Fibroblast of lung (primary cell): Measurements from ENCODE around the gene SAP30. TPM values are rescaled to one million over a fixed set of nuclear protein-coding genes. Genes with fewer than 3 reads are reported as not detected.

ENCODE experiments used
- DNase-seq, 2 donors: peaks; one replicate each; pipeline versions ENCODE4 v3.0.0 to v3.0.0-alpha.2; 2010; ENCODE audit warnings: low read depth in 2 of 2
- H2AFZ ChIP-seq: 2 replicates; pipeline ENCODE4 v1.5.1; 2012; ENCODE audit warnings: low read length, control low read depth, inconsistent platforms
- H3K27ac ChIP-seq: 2 replicates; pipeline ENCODE4 v1.5.1; 2011; ENCODE audit warnings: low read length, control low read depth; ENCODE audit not compliant: insufficient read depth
- H3K27me3 ChIP-seq: 2 replicates; pipeline ENCODE4 v1.5.1; 2011; ENCODE audit warnings: mild to moderate bottlenecking, low read length; ENCODE audit not compliant: control insufficient read depth, insufficient read depth
- H3K36me3 ChIP-seq: 2 replicates; pipeline ENCODE4 v1.5.1; 2011; ENCODE audit warnings: low read length; ENCODE audit not compliant: control insufficient read depth, insufficient read depth
- H3K4me1 ChIP-seq: 2 replicates; pipeline ENCODE4 v1.5.1; 2011; ENCODE audit warnings: low read length; ENCODE audit not compliant: control insufficient read depth, insufficient read depth; ENCODE audit errors: extremely low read depth
- H3K4me2 ChIP-seq: 2 replicates; pipeline ENCODE4 v1.5.1; 2011; ENCODE audit warnings: low read length, control low read depth; ENCODE audit not compliant: insufficient read depth; ENCODE audit errors: extremely low read depth
- H3K4me3 ChIP-seq, 4 experiments: fragments of 200-600 bp in 1 of 4; sonication (generic) in 1 of 4; replicated peaks in 1 of 4; 2 replicates each; pipeline ENCODE4 v1.5.1; 2011 to 2016; ENCODE audit warnings: low read length in 4 of 4, low read depth in 3 of 4, mild to moderate bottlenecking in 3 of 4, control low read depth in 2 of 4, inconsistent platforms in 1 of 4, mixed read lengths in 1 of 4; ENCODE audit not compliant: insufficient read depth in 1 of 4; ENCODE audit errors: control extremely low read depth in 1 of 4
- H3K79me2 ChIP-seq: 2 replicates; pipeline ENCODE4 v1.5.1; 2012; ENCODE audit warnings: mild to moderate bottlenecking, low read length, inconsistent platforms; ENCODE audit not compliant: control insufficient read depth, insufficient read depth
- H3K9ac ChIP-seq: 2 replicates; pipeline ENCODE4 v1.5.1; 2011; ENCODE audit warnings: mild to moderate bottlenecking, low read length, control low read depth; ENCODE audit not compliant: insufficient read depth
- H3K9me3 ChIP-seq: 2 replicates; pipeline ENCODE4 v1.5.1; 2012; ENCODE audit warnings: low read depth, low read length; ENCODE audit not compliant: control insufficient read depth, insufficient read depth
- H4K20me1 ChIP-seq: 2 replicates; pipeline ENCODE4 v1.5.1; 2011; ENCODE audit warnings: low read length; ENCODE audit not compliant: control insufficient read depth, insufficient read depth; ENCODE audit errors: extremely low read depth
- EZH2 ChIP-seq: IDR thresholded peaks from 2 replicates; pipeline ENCODE4 v1.5.1; 2012; ENCODE audit warnings: low read length, control low read depth, mild to moderate bottlenecking; ENCODE audit errors: missing control alignments
- polyA plus RNA-seq, 2 donors: library from polyadenylated mRNA; depleted of rRNA in 1 of 2; stranded (reverse) in 1 of 2; unstranded in 1 of 2; fragments of >200 nt; gene quantifications; 2 replicates each; pipeline ENCODE4 v1.2.1, GENCODE V29; 2011 to 2012; ENCODE audit warnings: missing spikeins in 1 of 2
- total RNA-seq: library from RNA; depleted of rRNA; stranded (reverse); fragments of >200 nt; gene quantifications from 2 replicates; pipeline ENCODE4 v1.2.1, GENCODE V29; 2014
- TF ChIP-seq, protein P1 (sequence below), 2 donors: IDR thresholded peaks in 1 of 2; conservative IDR thresholded peaks in 1 of 2; 1 replicate in 1 of 2; 2 replicates in 1 of 2; pipeline ENCODE4 v1.5.1; 2011 to 2012; ENCODE audit warnings: low read length in 2 of 2, control low read depth in 1 of 2, inconsistent platforms in 1 of 2, low read depth in 1 of 2, mild to moderate bottlenecking in 1 of 2

SAP30 gene
- total and polyA plus RNA-seq, 2 donors (not counting 1 experiment from before 2014, with no cell fraction given) = 32.5 to 101 TPM

DNA sequence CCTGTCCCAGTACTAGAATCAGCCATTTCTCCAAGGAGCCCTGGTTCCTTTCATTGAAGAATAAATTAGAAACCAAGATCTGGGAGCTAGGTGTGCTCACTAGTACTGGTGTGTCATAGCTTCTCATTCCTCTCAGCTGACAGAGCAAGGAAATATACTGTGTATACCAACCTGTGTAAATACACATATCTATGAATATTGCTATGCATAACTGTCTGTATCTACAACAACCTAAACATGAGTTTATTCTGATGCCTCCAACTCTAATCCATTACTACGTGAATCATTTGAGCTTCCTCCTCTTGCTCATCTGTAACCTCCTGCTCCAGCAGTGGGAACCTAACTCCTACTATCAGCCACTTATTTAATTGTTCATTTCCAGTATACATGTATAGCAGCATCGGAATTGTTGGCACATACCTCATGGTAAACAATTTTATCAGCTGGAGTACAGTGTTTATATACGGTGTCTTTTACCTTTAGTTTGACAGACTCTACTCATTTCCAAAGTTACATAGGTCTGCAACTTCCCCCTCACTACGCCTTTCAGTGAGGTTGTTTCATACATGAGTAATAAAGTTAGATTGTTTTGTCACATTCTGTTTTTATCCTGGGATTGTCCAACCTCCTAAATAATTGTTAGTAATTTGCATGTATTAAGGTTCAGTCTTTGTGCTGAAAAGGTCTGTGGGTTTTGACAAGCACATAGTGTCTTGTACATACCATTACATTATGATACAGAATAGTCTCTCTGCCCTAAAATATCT, 35.3 kb downstream of the SAP30 start:
- H3K27ac ChIP-seq = no peak overlapping the region
- TF ChIP-seq EZH2 = no peak
- TF ChIP-seq, protein P1, sequence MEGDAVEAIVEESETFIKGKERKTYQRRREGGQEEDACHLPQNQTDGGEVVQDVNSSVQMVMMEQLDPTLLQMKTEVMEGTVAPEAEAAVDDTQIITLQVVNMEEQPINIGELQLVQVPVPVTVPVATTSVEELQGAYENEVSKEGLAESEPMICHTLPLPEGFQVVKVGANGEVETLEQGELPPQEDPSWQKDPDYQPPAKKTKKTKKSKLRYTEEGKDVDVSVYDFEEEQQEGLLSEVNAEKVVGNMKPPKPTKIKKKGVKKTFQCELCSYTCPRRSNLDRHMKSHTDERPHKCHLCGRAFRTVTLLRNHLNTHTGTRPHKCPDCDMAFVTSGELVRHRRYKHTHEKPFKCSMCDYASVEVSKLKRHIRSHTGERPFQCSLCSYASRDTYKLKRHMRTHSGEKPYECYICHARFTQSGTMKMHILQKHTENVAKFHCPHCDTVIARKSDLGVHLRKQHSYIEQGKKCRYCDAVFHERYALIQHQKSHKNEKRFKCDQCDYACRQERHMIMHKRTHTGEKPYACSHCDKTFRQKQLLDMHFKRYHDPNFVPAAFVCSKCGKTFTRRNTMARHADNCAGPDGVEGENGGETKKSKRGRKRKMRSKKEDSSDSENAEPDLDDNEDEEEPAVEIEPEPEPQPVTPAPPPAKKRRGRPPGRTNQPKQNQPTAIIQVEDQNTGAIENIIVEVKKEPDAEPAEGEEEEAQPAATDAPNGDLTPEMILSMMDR (conservative IDR thresholded peaks at IDR 0.05 in 1 of 2, IDR thresholded peaks at IDR 0.05 in 1 of 2; ENCODE audit: low read depth in 1 of 2, low read length in 2 of 2) = no peak
- no peak for DNase-seq

DNA sequence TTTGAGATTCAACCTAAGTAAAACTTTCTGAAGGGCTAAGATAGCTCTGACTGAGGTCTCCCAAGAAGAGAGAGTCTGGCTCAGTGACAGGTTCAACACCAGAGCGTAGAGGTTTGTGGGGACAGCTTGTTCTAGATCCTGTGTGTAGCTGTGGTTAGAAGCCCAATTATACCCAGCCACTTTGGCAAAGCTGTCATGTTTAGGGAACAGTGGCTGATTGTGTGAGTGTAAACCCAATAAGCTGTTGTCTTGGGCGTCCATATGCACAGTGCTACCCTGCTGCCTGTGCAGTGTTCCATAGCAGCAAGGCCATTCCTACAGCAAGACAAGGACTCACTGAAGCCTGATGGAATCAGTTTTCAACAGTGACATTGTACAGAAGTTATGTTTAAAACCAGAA, 39.3 kb downstream of the SAP30 start:
- Histone ChIP-seq H4K20me1 (no peaks in the 10 kb centered on the region), H3K9me3 (no peaks in the 10 kb centered on the region), H3K4me1 (no peaks in the 10 kb centered on the region), H2AFZ (no peak overlapping the region), H3K4me2 (no peak overlapping the region), H3K4me3 (no peak overlapping the region), H3K27ac (no peak overlapping the region), H3K79me2 (no peaks in the 10 kb centered on the region), H3K36me3 (no peaks in the 10 kb centered on the region), H3K27me3 (no peaks in the 10 kb centered on the region), H3K9ac (no peak overlapping the region)
- no peak for DNase-seq
- TF ChIP-seq EZH2 = no peak
- TF ChIP-seq, protein P1 (conservative IDR thresholded peaks at IDR 0.05 in 1 of 2, IDR thresholded peaks at IDR 0.05 in 1 of 2; ENCODE audit: low read depth in 1 of 2, low read length in 2 of 2) = no peak

More for the DNA sequence above, 35.3 kb downstream of the SAP30 start:
- Histone ChIP-seq H3K9me3 (no peaks in the 10 kb centered on the region), H3K4me2 (no peak overlapping the region), H3K4me3 (no peak overlapping the region), H2AFZ (no peak overlapping the region), H4K20me1 (no peaks in the 10 kb centered on the region), H3K9ac (no peak overlapping the region), H3K79me2 (no peaks in the 10 kb centered on the region), H3K36me3 (no peaks in the 10 kb centered on the region), H3K4me1 (no peaks in the 10 kb centered on the region), H3K27me3 (no peaks in the 10 kb centered on the region)

DNA sequence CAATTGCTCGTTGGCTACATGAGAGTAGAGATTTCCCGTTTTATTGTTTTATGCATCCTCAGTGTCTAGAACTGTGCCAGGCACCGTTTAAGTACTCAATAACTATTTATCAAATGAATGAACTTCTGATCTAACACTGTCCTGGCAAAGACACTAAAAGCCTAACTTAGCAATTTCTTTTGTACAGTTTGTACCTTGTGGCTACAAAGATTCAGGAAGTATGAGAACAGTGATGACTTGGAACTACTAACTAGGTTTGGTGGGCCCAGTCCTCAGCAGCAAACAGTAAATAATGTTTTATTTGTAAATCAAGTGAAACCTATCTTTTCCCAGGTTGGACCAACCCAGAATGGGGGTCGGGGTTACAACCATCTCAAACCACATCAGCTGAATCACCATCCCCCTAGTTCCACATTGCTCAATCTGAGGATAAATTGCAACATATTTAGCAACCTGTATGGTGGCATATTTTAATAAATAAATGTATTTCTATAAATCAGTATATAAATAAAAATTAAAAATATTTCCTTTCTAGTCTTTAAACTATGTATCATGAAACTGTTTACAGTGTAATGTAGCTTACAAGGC, 40.4 kb downstream of the SAP30 start:
- H3K9ac ChIP-seq = no peak overlapping the region
- peak in 1 of 2 donors; percentile 49 for DNase-seq
- H2AFZ ChIP-seq = no peak overlapping the region
- H3K79me2 ChIP-seq = no peaks in the 10 kb centered on the region
- no peak overlapping the region for H3K27ac ChIP-seq
- H3K4me2 ChIP-seq = no peak overlapping the region
- H3K9me3 ChIP-seq = no peaks in the 10 kb centered on the region
- H3K27me3 ChIP-seq = no peaks in the 10 kb centered on the region
- H3K36me3 ChIP-seq = no peaks in the 10 kb centered on the region
- H3K4me3 ChIP-seq = no peak overlapping the region
- no peaks in the 10 kb centered on the region for H3K4me1 ChIP-seq
- TF ChIP-seq, protein P1 (conservative IDR thresholded peaks at IDR 0.05 in 1 of 2, IDR thresholded peaks at IDR 0.05 in 1 of 2; ENCODE audit: low read depth in 1 of 2, low read length in 2 of 2) = no peak
- no peak for TF ChIP-seq EZH2
- no peaks in the 10 kb centered on the region for H4K20me1 ChIP-seq
